H1 (cell line): ENCODE measurements around the gene RTTN. TPM values are rescaled to one million over a fixed set of nuclear protein-coding genes. Genes with fewer than 3 reads are reported as not detected.

Experiments used
- CTCF ChIA-PET: fragments of 300-600 bp; sonication (Branson Sonifier 250); formaldehyde crosslinking; loops from one replicate; lab custom pipeline; 2021; ENCODE audit not compliant: partially characterized antibody; lab: Charles Lee
- POLR2A ChIA-PET: fragments of 300-600 bp; sonication (Branson Sonifier 250); formaldehyde crosslinking; loops from one replicate; lab custom pipeline; 2021; ENCODE audit warnings: inconsistent platforms; ENCODE audit not compliant: partially characterized antibody; lab: Charles Lee
- DNase-seq, 2 experiments: peaks; one replicate each; pipeline versions ENCODE4 v3.0.0 to v3.0.0-alpha.2; 2010 to 2022; ENCODE audit warnings: low spot score in 2 of 2, low read depth in 1 of 2, mixed read lengths in 1 of 2
- FAIRE-seq: peaks from 2 replicates; lab custom pipeline; 2011; peaks lifted over from hg19 to GRCh38; lab: Jason Lieb, UNC
- H2AFZ ChIP-seq: 2 replicates; pipeline ENCODE4 v1.8.1; 2012; ENCODE audit warnings: low read length, inconsistent platforms
- H2AK5ac ChIP-seq: 2 replicates; pipeline ENCODE4 v1.6.1; 2013; ENCODE audit warnings: low read depth, low read length
- H2BK120ac ChIP-seq: replicated peaks from 2 replicates; pipeline ENCODE3; 2013; ENCODE audit warnings: low read depth, low read length, inconsistent platforms
- H2BK12ac ChIP-seq: 2 replicates; pipeline ENCODE4 v1.6.1; 2013; ENCODE audit warnings: low read depth, low read length
- H2BK15ac ChIP-seq: 2 replicates; pipeline ENCODE4 v1.6.1; 2013; ENCODE audit warnings: low read length
- H2BK20ac ChIP-seq: 2 replicates; pipeline ENCODE4 v1.6.1; 2013; ENCODE audit warnings: low read length
- H2BK5ac ChIP-seq: 2 replicates; pipeline ENCODE4 v1.6.1; 2013; ENCODE audit warnings: low read depth, low read length
- H3K14ac ChIP-seq: 2 replicates; pipeline ENCODE4 v1.6.1; 2013; ENCODE audit warnings: inconsistent platforms; ENCODE audit not compliant: insufficient read length
- H3K18ac ChIP-seq: 2 replicates; pipeline ENCODE4 v1.6.1; 2013; ENCODE audit warnings: low read length; ENCODE audit errors: extremely low read depth
- H3K23ac ChIP-seq: 2 replicates; pipeline ENCODE4 v1.6.1; 2013; ENCODE audit warnings: inconsistent platforms; ENCODE audit not compliant: insufficient read length
- H3K23me2 ChIP-seq: 2 replicates; pipeline ENCODE4 v1.6.1; 2013; ENCODE audit warnings: low read depth, low read length
- H3K27ac ChIP-seq: 2 replicates; pipeline ENCODE4 v1.6.1; 2011; ENCODE audit warnings: low read depth, low read length, inconsistent platforms
- H3K27me3 ChIP-seq, 4 experiments: replicated peaks in 1 of 4; 1 replicate in 1 of 4; 2 replicates in 3 of 4; pipeline versions ENCODE4 v1.6.1 to v1.8.1; 2011 to 2013; ENCODE audit warnings: low read length in 3 of 4, mild to moderate bottlenecking in 3 of 4, inconsistent platforms in 2 of 4, mixed read lengths in 2 of 4, moderate library complexity in 1 of 4; ENCODE audit not compliant: control insufficient read depth in 3 of 4, insufficient read depth in 3 of 4; ENCODE audit errors: extremely low read depth in 1 of 4
- H3K36me3 ChIP-seq, 4 experiments: 2 replicates each; pipeline versions ENCODE4 v1.6.1 to v1.8.1; 2011 to 2013; ENCODE audit warnings: mild to moderate bottlenecking in 4 of 4, low read length in 3 of 4, moderate library complexity in 2 of 4, control low read depth in 1 of 4, inconsistent platforms in 1 of 4; ENCODE audit not compliant: insufficient read depth in 4 of 4, control insufficient read depth in 2 of 4
- H3K4ac ChIP-seq: replicated peaks from 2 replicates; pipeline ENCODE3; 2013; ENCODE audit warnings: low read length, low read depth, mixed read lengths, inconsistent platforms; ENCODE audit not compliant: insufficient read length
- H3K4me1 ChIP-seq, 4 experiments: replicated peaks in 1 of 4; 1 replicate in 1 of 4; 2 replicates in 3 of 4; pipeline versions ENCODE4 v1.6.1 to v1.8.1; 2011 to 2013; ENCODE audit warnings: low read length in 3 of 4, inconsistent platforms in 2 of 4, mixed read lengths in 1 of 4; ENCODE audit not compliant: insufficient read depth in 4 of 4, control insufficient read depth in 3 of 4
- H3K4me2 ChIP-seq, 2 experiments: 2 replicates each; pipeline versions ENCODE4 v1.6.1 to v1.8.1; 2011 to 2013; ENCODE audit warnings: low read depth in 2 of 2, low read length in 2 of 2, control low read depth in 1 of 2, inconsistent platforms in 1 of 2, mild to moderate bottlenecking in 1 of 2; ENCODE audit not compliant: insufficient read depth in 1 of 2
- H3K4me3 ChIP-seq, 4 experiments: fragments of 200-600, 300-600 bp in 1 of 4; sonication (generic), shearing (Covaris generic), sonication (Bioruptor Twin) in 1 of 4; 2 replicates each; pipeline versions ENCODE4 v1.5.1 to v1.8.1; 2011 to 2016; ENCODE audit warnings: low read length in 4 of 4, low read depth in 3 of 4, control low read depth in 2 of 4, inconsistent platforms in 2 of 4, mild to moderate bottlenecking in 2 of 4, mixed read lengths in 1 of 4, moderate library complexity in 1 of 4; ENCODE audit not compliant: insufficient read depth in 2 of 4; ENCODE audit errors: extremely low read depth in 1 of 4
- H3K56ac ChIP-seq: replicated peaks from 2 replicates; pipeline ENCODE3; 2013; ENCODE audit warnings: low read depth, mild to moderate bottlenecking, mixed read lengths, low read length, inconsistent platforms; ENCODE audit not compliant: insufficient read length
- H3K79me1 ChIP-seq: 2 replicates; pipeline ENCODE4 v1.6.1; 2013; ENCODE audit warnings: low read depth, low read length, control low read depth
- H3K79me2 ChIP-seq, 2 experiments: 2 replicates each; pipeline versions ENCODE4 v1.6.1 to v1.8.1; 2012 to 2013; ENCODE audit warnings: low read length in 2 of 2, mild to moderate bottlenecking in 2 of 2, inconsistent platforms in 1 of 2; ENCODE audit not compliant: insufficient read depth in 2 of 2, control insufficient read depth in 1 of 2
- H3K9ac ChIP-seq, 4 experiments: replicated peaks in 1 of 4; 1 replicate in 1 of 4; 2 replicates in 3 of 4; pipeline versions ENCODE4 v1.6.1 to v1.8.1; 2011 to 2013; ENCODE audit warnings: low read depth in 3 of 4, low read length in 3 of 4, control low read depth in 2 of 4, mild to moderate bottlenecking in 2 of 4, moderate library complexity in 2 of 4, inconsistent platforms in 1 of 4; ENCODE audit errors: extremely low read depth in 1 of 4
- H3K9me3 ChIP-seq, 2 experiments: 2 replicates each; pipeline versions ENCODE4 v1.6.1 to v1.8.1; 2012 to 2013; ENCODE audit warnings: mild to moderate bottlenecking in 2 of 2, moderate library complexity in 2 of 2, control low read depth in 1 of 2, inconsistent platforms in 1 of 2, low read depth in 1 of 2, low read length in 1 of 2, mixed read lengths in 1 of 2; ENCODE audit not compliant: insufficient read depth in 2 of 2
- H4K20me1 ChIP-seq, 2 experiments: replicated peaks in 1 of 2; 2 replicates each; pipeline versions ENCODE3 to v1.8.1; 2011 to 2013; ENCODE audit warnings: inconsistent platforms in 2 of 2, low read length in 2 of 2, mild to moderate bottlenecking in 1 of 2; ENCODE audit not compliant: insufficient read depth in 2 of 2, control insufficient read depth in 1 of 2
- H4K5ac ChIP-seq: 2 replicates; pipeline ENCODE4 v1.6.1; 2013; ENCODE audit warnings: low read length, low read depth, mixed read lengths, inconsistent platforms; ENCODE audit not compliant: insufficient read length
- H4K8ac ChIP-seq: 2 replicates; pipeline ENCODE4 v1.8.0; 2013; ENCODE audit warnings: mild to moderate bottlenecking, moderate library complexity, low read length, inconsistent platforms; ENCODE audit not compliant: insufficient read depth; ENCODE audit errors: extremely low read depth
- H4K91ac ChIP-seq: replicated peaks from 2 replicates; pipeline ENCODE3; 2013; ENCODE audit warnings: low read length, mixed read lengths, inconsistent platforms; ENCODE audit not compliant: insufficient read length
- ATF2 ChIP-seq: IDR thresholded peaks from 2 replicates; pipeline ENCODE4 v1.6.1; 2012; ENCODE audit warnings: low read length, inconsistent platforms
- CREB1 ChIP-seq: IDR thresholded peaks from 2 replicates; pipeline ENCODE4 v1.6.1; 2012; ENCODE audit warnings: inconsistent platforms
- EZH2 ChIP-seq: fragments of 200-600 bp; sonication (generic); IDR thresholded peaks from 2 replicates; pipeline ENCODE4 v1.7.1; 2012; ENCODE audit warnings: low read depth, mild to moderate bottlenecking, moderate library complexity, low read length, inconsistent platforms; ENCODE audit not compliant: severe bottlenecking
- GABPA ChIP-seq: IDR thresholded peaks from 2 replicates; pipeline ENCODE4 v1.6.1; 2011; ENCODE audit warnings: mild to moderate bottlenecking, low read length, moderate library complexity, borderline replicate concordance; ENCODE audit not compliant: insufficient read depth
- MAX ChIP-seq: IDR thresholded peaks from 2 replicates; pipeline ENCODE4 v1.6.1; 2012; ENCODE audit warnings: inconsistent platforms
- POLR2AphosphoS5 ChIP-seq: IDR thresholded peaks from 2 replicates; pipeline ENCODE4 v1.6.1; 2011; ENCODE audit warnings: low read depth, low read length
- RXRA ChIP-seq: IDR thresholded peaks from 2 replicates; pipeline ENCODE4 v1.6.1; 2011; ENCODE audit warnings: low read depth, mild to moderate bottlenecking, low read length, moderate library complexity; ENCODE audit not compliant: insufficient read depth
- SP1 ChIP-seq: IDR thresholded peaks from 2 replicates; pipeline ENCODE4 v1.6.1; 2011; ENCODE audit warnings: low read depth, low read length
- SP4 ChIP-seq: IDR thresholded peaks from 2 replicates; pipeline ENCODE4 v1.6.1; 2012; ENCODE audit warnings: low read length, inconsistent platforms
- SRF ChIP-seq: IDR thresholded peaks from 2 replicates; pipeline ENCODE4 v1.6.1; 2011; ENCODE audit warnings: mild to moderate bottlenecking, low read depth, low read length, moderate library complexity
- TAF7 ChIP-seq: optimal IDR thresholded peaks from 2 replicates; pipeline ENCODE3; 2011; ENCODE audit warnings: low read depth, mild to moderate bottlenecking, inconsistent platforms, low read length, moderate library complexity, borderline replicate concordance
- TBP ChIP-seq: IDR thresholded peaks from 2 replicates; pipeline ENCODE4 v1.6.1; 2011; ENCODE audit warnings: low read depth, low read length, improper control_type of control experiment
- YY1 ChIP-seq: IDR thresholded peaks from 2 replicates; pipeline ENCODE4 v1.6.1; 2011; ENCODE audit warnings: low read depth, mild to moderate bottlenecking, low read length
- WGBS, 2 experiments: shearing (Covaris generic) in 1 of 2; methylation state at CpG; one replicate each; pipeline versions ENCODE4 v1.1.6 to v1.1.7; 2013 to 2015; ENCODE audit warnings: low lambda C conversion rate in 2 of 2, mixed read lengths in 2 of 2, inconsistent platforms in 1 of 2, low coverage in 1 of 2, missing lambda C conversion rate in 1 of 2; ENCODE audit not compliant: insufficient replicate concordance in 2 of 2, insufficient coverage in 1 of 2, insufficient read length in 1 of 2; ENCODE audit errors: extremely low coverage in 1 of 2, missing lambda C conversion rate in 1 of 2; 5-methylcytosine and 5-hydroxymethylcytosine counted together
- polyA plus RNA-seq, 7 experiments: library from polyadenylated mRNA; depleted of rRNA in 3 of 7; stranded (reverse) in 5 of 7; unstranded in 2 of 7; fragments of >200 nt in 5 of 7; fragments of 200-250 nt in 2 of 7; gene quantifications; 1 replicate in 5 of 7; 2 replicates in 1 of 7; 4 replicates in 1 of 7; pipeline versions ENCODE4 v1.2.1 to v1.2.3, GENCODE V29; 2011 to 2013; ENCODE audit warnings: missing spikeins in 2 of 7, mixed read lengths in 2 of 7
- total RNA-seq: library from RNA; stranded (reverse); fragmentation: NEBNext Ultra II Directional; extraction: Animal tissue kit (Norgen Biotek cat#: 25700); gene quantifications from 2 replicates; pipeline ENCODE4 v1.2.1, GENCODE V29; 2021

RTTN gene
- total and polyA plus RNA-seq, 2 of the 8 experiments (the other 6 are each of a cell fraction or from before 2014, with no cell fraction given), result 9.1 to 21.4 TPM

GRCh38 chr18:70082430-70082829 is 123.1 kb downstream of the RTTN start:
- H3K18ac ChIP-seq, result no peak overlapping the region
- WGBS, 2 experiments, result 85% methylated on average over 2 of the region's 2 CpGs; no CpG with 5 or more reads in 1 of the 2 experiments
- H2AK5ac ChIP-seq, result no peak overlapping the region
- POLR2A ChIA-PET, result no interaction called here
- H2BK5ac ChIP-seq, result no peak overlapping the region
- no peak for DNase-seq
- H3K9me3 ChIP-seq, result no peaks in the 10 kb centered on the region
- H2BK120ac ChIP-seq, result no peak overlapping the region
- H3K27me3 ChIP-seq, result no peaks in the 10 kb centered on the region
- H3K4me3 ChIP-seq, result no peak overlapping the region
- CTCF ChIA-PET, result interaction anchor here (0.7 kb wide), 1 partner anchor 35 kb away, joined by 3 read pairs; no protein-coding TSS in a partner anchor
- H3K4ac ChIP-seq, result no peak overlapping the region
- H3K23me2 ChIP-seq, result no peaks in the 10 kb centered on the region
- no peaks in the 10 kb centered on the region for H3K79me2 ChIP-seq
- H3K14ac ChIP-seq, result no peak overlapping the region
- no peak for FAIRE-seq
- no peaks in the 10 kb centered on the region for H4K20me1 ChIP-seq
- H2BK12ac ChIP-seq, result no peak overlapping the region
- H3K4me2 ChIP-seq, result no peak overlapping the region
- H3K56ac ChIP-seq, result no peak overlapping the region
- no peak overlapping the region for H3K9ac ChIP-seq
- H3K79me1 ChIP-seq, result no peaks in the 10 kb centered on the region
- no peak overlapping the region for H4K5ac ChIP-seq
- no peak overlapping the region for H2BK15ac ChIP-seq
- H2AFZ ChIP-seq, result no peak overlapping the region
- peaks cover 0 to 3% (median 1%) of the 10 kb centered on the region in 4 experiments; a peak in 3 of 8 replicates for H3K36me3 ChIP-seq
- TF ChIP-seq ATF2 (no peak), SP1 (no peak), MAX (no peak), GABPA (no peak), RXRA (no peak), YY1 (no peak), EZH2 (no peak), POLR2AphosphoS5 (no peak), SP4 (no peak), CREB1 (no peak), TBP (no peak), SRF (no peak), TAF7 (no peak)
- H3K4me1 ChIP-seq, result no peaks in the 10 kb centered on the region
- no peak overlapping the region for H3K27ac ChIP-seq
- H3K23ac ChIP-seq, result no peak overlapping the region
- H2BK20ac ChIP-seq, result no peak overlapping the region
- H4K91ac ChIP-seq, result no peak overlapping the region
- H4K8ac ChIP-seq, result no peak overlapping the region
